SIG-M5 treated with dmso at 0.1 percent for 504 hours (cell line): Measurements from ENCODE around the gene DOCK9.
A peak's percentile ranks its signal among the peaks of the same experiment; 100 is the strongest.
"Not testable (repeated sequence)": the region's sequence is repeated elsewhere in the genome, so short reads cannot be mapped to it uniquely, and the experiment has no call there.

Source experiments
- DNase-seq: peaks from one replicate; lab custom pipeline; 2025; ENCODE audit not compliant: unreplicated experiment; lab: John Stamatoyannopoulos, UW

Gene DOCK9

DNA sequence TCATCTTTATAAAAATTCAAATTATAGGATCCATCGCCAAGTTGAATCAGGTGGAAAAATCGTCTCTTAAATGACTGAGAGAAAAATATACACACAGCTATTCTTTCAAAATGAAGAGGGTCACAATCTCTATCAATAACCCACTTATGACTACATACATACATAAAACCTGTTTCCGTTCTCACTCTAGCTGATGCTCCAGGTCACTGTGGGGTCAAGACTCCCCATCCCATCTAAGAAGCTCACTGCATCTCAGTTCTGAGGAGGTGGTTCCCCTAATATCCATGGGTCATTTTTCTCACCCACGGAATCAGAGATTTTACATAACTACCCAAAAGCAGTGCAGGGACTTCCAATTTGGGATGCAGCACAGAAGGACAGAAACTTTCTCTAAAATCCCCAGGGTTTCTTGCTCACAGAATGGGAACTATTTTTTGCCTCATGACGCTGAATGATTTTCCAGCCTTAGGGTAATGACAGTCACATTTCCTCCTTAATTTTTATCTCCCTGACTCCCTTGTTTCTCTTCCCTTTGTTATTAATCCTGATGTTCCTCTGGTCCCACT, 56.8 kb downstream of the DOCK9 start:
- no peak for DNase-seq

DNA sequence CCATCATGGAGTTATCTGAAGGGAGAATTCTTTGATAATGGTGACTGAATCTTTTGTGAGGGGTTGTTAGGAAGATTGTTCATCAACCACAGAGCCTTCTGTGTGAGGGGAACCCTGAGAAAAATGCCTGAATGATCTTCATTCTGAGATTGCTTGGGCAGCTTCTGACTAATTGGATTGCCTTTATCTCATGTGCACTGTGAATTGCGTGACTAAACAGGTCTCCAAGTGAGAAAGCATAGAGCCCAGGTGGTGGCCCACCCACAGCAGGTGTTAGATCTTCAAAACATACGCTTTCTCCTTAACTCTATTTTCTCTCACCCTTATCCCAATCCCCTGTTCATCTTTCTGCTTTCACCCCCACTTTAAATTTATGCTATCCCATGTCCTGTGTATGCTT, 58.3 kb downstream of the DOCK9 start:
- no peak for DNase-seq

GRCh38 chr13:98918771-98919170, 59.1 kb downstream of the DOCK9 start:
- DNase-seq, result no peak

DNA sequence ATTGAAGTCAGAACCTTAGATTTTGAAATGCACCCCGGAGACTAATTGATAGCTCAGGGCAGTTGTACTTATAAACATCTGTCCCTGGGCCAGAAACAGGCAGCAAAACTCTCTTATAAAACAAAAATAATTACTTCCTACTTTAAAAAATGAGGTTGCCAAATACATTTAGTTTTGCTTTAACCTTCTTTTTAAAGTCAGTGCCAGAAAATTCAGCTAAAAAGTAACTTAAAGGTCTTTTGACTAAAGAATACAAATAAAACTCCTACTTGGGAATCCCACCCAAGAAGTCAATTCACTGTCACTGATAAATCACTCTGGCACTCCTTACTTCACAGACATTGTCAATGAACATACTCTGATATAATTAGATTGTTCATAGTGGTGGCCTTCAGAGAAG, 60.7 kb downstream of the DOCK9 start:
- DNase-seq, result no peak

DNA sequence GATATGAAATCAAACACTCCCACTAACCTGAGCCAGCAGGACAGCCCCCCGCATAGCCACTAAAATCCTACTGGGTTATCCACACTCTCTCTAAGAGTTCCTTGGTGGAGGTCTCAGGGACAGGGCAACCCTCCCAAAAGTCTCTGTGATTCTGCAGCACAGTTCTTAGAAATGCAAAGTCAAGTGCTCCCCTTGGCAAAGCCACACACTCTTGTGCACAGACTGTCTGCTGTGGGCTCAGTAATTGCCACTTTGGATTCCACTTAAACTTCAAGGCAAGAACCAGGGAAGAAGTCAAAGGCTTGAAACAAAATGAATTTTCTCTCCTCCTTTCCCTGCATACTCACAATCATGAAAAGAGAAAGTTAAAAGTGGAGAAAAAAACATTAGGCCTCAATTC, 61.5 kb downstream of the DOCK9 start:
- no peak for DNase-seq

DNA sequence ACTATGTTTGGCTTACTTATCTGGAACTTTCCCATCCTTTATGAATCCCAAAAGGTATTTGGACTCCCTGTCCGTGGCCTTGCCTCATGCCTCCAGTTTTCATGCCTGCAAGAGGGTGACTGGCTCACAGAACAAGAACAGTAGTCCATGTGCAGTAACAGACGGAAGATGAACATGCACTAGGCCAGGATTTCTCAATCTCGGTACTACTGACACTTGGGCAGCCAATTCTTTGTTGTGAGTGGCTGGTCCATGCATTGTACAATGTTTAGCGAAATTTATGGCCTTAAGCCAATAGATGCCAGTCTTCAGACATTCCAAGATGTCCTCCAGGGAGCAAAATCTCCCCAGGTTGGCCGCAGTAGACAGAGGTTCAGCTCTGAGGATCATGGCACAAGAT, 61.9 kb downstream of the DOCK9 start:
- DNase-seq, result no peak

GRCh38 chr13:98915563-98915962, 62.3 kb downstream of the DOCK9 start:
- DNase-seq, result no peak

DNA sequence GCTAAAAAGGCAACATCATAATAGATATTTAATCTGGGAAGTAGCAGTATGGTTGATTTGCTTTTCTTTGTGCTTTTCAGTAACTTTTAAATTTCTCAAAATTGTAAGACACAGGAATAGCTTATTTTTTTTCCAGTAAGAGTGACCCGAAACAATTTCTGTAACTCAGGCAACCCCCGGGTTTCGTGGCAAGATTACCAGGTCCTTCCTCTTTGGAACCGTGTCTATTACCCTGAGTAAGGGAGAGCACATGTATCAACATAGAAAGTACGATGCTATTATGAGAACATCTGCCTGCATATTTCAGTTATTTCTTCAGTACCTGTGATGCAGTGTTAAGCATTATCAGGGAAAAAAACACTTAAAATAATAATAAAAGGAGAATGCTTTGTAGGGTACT, 64.1 kb downstream of the DOCK9 start:
- DNase-seq, result no peak

DNA sequence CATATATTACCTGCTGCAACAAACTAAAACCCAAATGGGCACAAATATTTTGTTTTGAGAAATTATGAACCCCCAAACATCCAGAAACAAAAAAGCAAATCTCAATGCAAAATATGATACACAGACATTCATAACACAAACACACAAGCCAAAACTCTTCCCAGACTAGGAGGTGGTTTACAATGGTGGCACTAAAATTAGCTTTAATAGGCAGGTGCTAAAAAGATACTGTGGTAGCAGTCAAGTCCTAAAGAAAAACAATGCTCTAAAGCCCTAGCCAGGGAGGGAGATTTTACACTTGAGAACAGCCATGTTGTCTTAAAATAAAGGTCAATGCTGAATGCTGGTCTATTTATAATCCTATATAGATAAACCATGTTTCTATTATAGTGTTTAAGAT, 65.0 kb downstream of the DOCK9 start:
- DNase-seq, result no peak

DNA sequence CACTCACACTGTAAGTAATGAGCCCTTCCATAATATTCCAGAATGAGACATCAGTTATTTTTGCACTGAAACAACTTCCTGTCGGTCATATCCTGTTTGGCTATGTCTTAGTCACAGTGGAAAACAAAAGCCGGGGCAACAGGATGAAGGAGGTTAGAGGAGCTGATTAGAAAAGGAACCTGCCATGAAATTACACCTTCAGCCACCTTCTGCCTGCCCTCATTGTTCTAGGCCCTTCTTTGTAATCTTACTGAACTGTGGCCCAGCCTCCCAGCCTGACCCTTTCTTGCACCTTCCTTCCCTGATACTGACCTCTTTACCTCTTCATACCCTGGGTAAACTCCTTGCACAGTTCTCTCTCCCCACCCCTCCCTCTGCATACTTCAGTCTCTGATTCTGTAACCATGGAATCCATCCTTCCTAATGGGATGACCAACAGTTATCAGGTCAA, 67.3 kb downstream of the DOCK9 start:
- DNase-seq, result no peak

DNA sequence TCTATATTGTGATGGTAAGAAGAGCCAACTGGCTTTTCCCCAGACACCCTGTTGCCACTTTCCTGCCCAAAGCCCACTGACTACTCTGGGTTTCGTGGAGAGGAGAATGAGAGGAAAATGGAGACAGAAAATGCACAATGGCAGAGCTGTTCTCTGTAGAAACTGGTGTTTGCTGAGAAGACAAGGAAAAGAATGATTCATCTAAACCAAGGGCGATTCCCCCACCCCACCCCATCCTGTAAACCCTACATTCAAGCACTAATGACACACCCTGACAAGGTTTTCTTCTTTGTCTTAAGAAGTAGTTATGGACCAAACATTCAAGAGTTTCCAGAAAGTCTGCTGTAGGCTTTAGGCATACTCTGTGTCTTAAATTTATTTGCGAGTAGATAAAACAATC, 68.8 kb downstream of the DOCK9 start:
- no peak for DNase-seq

- DNase-seq, result no peak
These were observed 70.9 kb downstream of the DOCK9 start for GRCh38 chr13:98906746-98907502.

GRCh38 chr13:98905199-98905598, 72.7 kb downstream of the DOCK9 start:
- DNase-seq, result no peak

DNA sequence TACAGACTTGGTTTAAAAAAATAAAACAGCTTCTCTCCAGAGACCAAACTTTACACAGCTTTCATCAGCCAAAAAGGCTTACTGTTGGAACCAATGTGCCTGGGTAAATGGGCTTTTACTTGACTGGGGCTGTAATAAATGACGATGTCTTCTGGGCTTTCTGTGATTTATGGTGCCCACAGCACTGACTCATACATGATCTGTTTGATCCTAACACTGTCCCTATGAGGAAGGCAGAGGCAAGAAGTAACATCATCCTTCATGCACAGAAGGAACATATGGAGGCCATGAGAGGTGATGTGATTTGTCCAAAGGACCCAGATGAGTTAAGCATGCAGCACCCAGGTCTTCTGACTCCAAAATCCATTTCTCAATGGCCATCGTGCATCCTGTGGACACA, 77.4 kb downstream of the DOCK9 start:
- DNase-seq, result no peak

DNA sequence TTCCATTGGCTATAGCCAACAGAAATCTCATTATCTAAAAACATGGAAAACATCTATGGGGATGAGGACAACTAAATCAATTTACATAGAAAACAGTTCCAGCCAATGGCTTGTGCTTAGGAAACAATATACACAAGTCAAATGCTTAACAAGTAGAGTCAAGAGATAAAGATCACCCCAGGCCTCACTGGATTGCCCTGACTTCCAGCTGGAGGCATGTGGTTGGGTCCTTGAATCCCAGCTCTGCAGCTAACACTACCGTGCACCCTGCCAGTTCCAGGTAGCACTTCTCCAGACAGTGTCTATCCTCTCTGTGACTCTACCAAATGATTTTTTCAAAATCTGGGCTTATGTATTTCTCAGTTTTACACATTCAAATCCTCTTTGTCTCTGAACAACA, 80.2 kb downstream of the DOCK9 start:
- no peak for DNase-seq

- no peak for DNase-seq
These were observed 81.1 kb downstream of the DOCK9 start for GRCh38 chr13:98896868-98897144.

- no peak for DNase-seq
These were observed 81.6 kb downstream of the DOCK9 start for GRCh38 chr13:98896083-98896867.

DNA sequence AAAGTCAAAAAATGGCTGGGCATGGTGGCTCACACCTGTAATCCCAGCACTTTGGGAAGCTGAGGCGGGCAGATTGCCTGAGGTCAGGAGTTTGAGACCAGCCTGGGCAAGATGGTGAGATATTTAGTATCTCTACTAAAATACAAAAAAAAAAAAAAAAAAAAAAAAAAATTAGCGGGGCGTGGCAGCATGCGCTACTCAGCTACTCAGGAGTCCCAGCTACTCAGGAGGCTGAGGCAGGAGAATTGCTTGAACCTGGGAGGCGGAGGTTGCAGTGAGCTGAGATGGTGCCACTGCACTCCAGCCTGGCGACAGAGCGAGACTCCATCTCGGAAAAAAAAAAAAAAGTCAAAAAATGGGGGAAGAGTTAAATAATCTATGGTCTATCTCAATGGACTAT, 83.0 kb downstream of the DOCK9 start:
- not testable (repeated sequence) for DNase-seq

- no peak for DNase-seq
These were observed 84.5 kb downstream of the DOCK9 start for GRCh38 chr13:98893371-98893770.

DNA sequence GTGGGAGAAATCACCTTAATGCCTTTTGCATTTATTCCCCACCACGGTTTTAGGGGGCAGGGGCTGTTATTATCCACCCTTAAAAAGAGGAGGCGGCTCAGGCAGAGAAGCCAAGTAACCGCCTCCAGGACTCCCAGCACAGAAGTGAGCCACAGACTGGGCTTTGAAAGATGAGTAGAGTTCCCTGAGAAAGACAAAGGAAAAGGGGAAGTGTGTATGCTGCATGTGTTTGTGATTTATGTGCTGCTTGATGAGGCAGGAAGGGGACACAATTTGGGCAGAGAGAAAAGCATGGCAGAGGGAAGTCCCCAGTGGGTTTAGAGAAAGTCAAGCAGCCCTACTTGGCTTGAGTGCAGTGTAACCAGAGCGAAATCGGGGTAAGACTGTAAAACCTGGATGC, 85.0 kb downstream of the DOCK9 start:
- peak; percentile 37 for DNase-seq

DNA sequence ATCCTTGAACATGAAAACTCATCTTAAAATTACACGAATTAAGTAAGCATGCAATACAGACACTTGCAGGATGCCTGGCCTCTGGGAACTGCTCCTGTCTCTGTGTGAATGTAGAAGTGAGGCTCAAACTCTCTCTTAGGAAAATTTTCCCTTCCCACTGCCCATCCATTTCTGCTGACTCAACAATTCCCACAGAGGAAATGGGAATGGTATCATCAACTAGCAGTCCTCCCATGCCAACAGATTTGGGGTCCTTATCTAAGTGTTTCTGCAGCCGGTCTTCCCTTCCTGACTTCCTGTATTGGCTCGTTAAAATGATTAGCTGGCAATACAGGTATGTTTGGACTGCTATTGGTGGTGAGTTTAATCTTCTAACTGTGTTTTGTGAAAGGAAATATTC, 85.8 kb downstream of the DOCK9 start:
- no peak for DNase-seq

DNA sequence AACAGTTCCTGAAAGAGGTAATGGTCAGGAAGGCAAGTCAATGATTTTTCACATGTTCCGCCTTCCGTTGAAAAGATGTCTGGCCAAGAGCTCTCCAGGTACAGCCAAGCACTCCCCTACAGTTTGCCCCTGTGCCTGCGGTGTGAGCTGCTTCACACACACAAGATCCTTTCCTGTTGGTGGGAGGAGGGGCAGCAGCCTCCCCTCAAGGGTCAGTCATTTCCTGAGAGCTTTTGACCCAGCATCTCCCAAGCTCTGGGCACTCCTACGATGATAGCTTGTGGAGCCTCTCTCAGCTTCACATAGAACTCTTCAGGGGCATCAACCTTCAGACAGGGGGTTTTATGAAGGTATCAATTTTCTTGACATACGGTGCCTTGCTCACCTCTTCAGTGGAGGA, 86.9 kb downstream of the DOCK9 start:
- DNase-seq, result no peak
